IMR-90 (cell line): ENCODE results near the gene LAMA5. TPM values are rescaled to one million over a fixed set of nuclear protein-coding genes. Genes with fewer than 3 reads are reported as not detected.

Experiments used
- ATAC-seq: fragments of 200-7000 bp; cut with Tn5 transposase; 2 replicates; pipeline ENCODE4 v1.9.1; 2020; ENCODE audit warnings: low read depth, mild to moderate bottlenecking, moderate library complexity
- BruUV-seq: library from RNA; stranded (reverse); fragments of 400-500 nt; replicated peaks from 2 replicates; lab custom pipeline; 2021; lab: Mats Ljungman, UMichigan
- CTCF ChIA-PET: fragments of 300-600 bp; formaldehyde crosslinking; extraction: SDS; loops from one replicate; lab custom pipeline; 2021; ENCODE audit warnings: antibody characterized with exemption; lab: Yijun Ruan, JAX
- POLR2A ChIA-PET: fragments of 300-600 bp; sonication (Branson Sonifier 250); formaldehyde crosslinking; loops from one replicate; lab custom pipeline; 2022; ENCODE audit warnings: antibody characterized with exemption; ENCODE audit not compliant: unreplicated experiment; lab: Charles Lee
- DNase-seq: peaks from one replicate; pipeline ENCODE4 v3.0.0; 2013
- H2AFZ ChIP-seq: replicated peaks from 2 replicates; pipeline ENCODE3; 2013; ENCODE audit warnings: low read length, mild to moderate bottlenecking; ENCODE audit not compliant: poor library complexity
- H2AK5ac ChIP-seq: 2 replicates; pipeline ENCODE4 v1.6.1; 2013; ENCODE audit warnings: low read depth, low read length, inconsistent platforms
- H2AK9ac ChIP-seq: replicated peaks from 2 replicates; pipeline ENCODE3; 2013; ENCODE audit warnings: mild to moderate bottlenecking, low read depth, low read length, moderate library complexity; ENCODE audit not compliant: poor library complexity
- H2BK120ac ChIP-seq: 2 replicates; pipeline ENCODE4 v1.6.1; 2013; ENCODE audit warnings: low read depth, low read length, inconsistent platforms
- H2BK15ac ChIP-seq: 3 replicates; pipeline ENCODE4 v1.6.1; 2013; ENCODE audit warnings: low read depth, low read length, inconsistent platforms
- H2BK20ac ChIP-seq: 2 replicates; pipeline ENCODE4 v1.6.1; 2013; ENCODE audit warnings: low read depth, mild to moderate bottlenecking, inconsistent platforms, low read length, moderate library complexity
- H2BK5ac ChIP-seq: 2 replicates; pipeline ENCODE4 v1.6.1; 2013; ENCODE audit warnings: mild to moderate bottlenecking, low read depth, low read length, inconsistent platforms; ENCODE audit not compliant: poor library complexity, severe bottlenecking
- H3K14ac ChIP-seq: replicated peaks from 2 replicates; pipeline ENCODE4 v1.6.1; 2013; ENCODE audit warnings: low read depth, low read length, inconsistent platforms
- H3K18ac ChIP-seq: 2 replicates; pipeline ENCODE4 v1.6.1; 2013; ENCODE audit warnings: low read depth, low read length, control low read depth
- H3K23ac ChIP-seq: 2 replicates; pipeline ENCODE4 v1.6.1; 2013; ENCODE audit warnings: low read depth, low read length, inconsistent platforms
- H3K27ac ChIP-seq: 2 replicates; pipeline ENCODE4 v1.5.1; 2013; ENCODE audit warnings: mild to moderate bottlenecking, control low read depth, low read length; ENCODE audit not compliant: insufficient read depth
- H3K27me3 ChIP-seq: 2 replicates; pipeline ENCODE4 v1.6.1; 2013; ENCODE audit warnings: low read length; ENCODE audit not compliant: control insufficient read depth, insufficient read depth
- H3K36me3 ChIP-seq: 2 replicates; pipeline ENCODE4 v1.6.1; 2013; ENCODE audit warnings: low read length, mixed read lengths; ENCODE audit not compliant: control insufficient read depth, insufficient read depth
- H3K4ac ChIP-seq: 2 replicates; pipeline ENCODE4 v1.6.1; 2013; ENCODE audit warnings: low read depth, low read length, inconsistent platforms
- H3K4me1 ChIP-seq: 2 replicates; pipeline ENCODE4 v1.6.1; 2013; ENCODE audit warnings: low read length, mixed read lengths; ENCODE audit not compliant: control insufficient read depth, insufficient read depth
- H3K4me2 ChIP-seq: 2 replicates; pipeline ENCODE4 v1.6.1; 2013; ENCODE audit warnings: low read depth, mild to moderate bottlenecking, control low read depth, low read length, moderate library complexity
- H3K4me3 ChIP-seq: 2 replicates; pipeline ENCODE4 v1.5.1; 2013; ENCODE audit warnings: low read depth, mild to moderate bottlenecking, control low read depth, low read length, moderate library complexity; ENCODE audit not compliant: insufficient read depth
- H3K56ac ChIP-seq: 2 replicates; pipeline ENCODE4 v1.6.1; 2013; ENCODE audit warnings: low read length, inconsistent platforms; ENCODE audit not compliant: insufficient read depth; ENCODE audit errors: extremely low read depth
- H3K79me1 ChIP-seq, 2 experiments: 2 replicates each; pipeline ENCODE4 v1.6.1; 2013; ENCODE audit warnings: low read length in 2 of 2, inconsistent platforms in 1 of 2, low read depth in 1 of 2
- H3K9ac ChIP-seq: 2 replicates; pipeline ENCODE4 v1.6.1; 2013; ENCODE audit warnings: low read depth, low read length, control low read depth
- H3K9me1 ChIP-seq: 2 replicates; pipeline ENCODE4 v1.6.1; 2013; ENCODE audit warnings: low read length, inconsistent platforms; ENCODE audit not compliant: insufficient read depth
- H3K9me3 ChIP-seq: 2 replicates; pipeline ENCODE4 v1.6.1; 2013; ENCODE audit warnings: low read length; ENCODE audit not compliant: control insufficient read depth, insufficient read depth
- H4K20me1 ChIP-seq: 2 replicates; pipeline ENCODE4 v1.6.1; 2013; ENCODE audit warnings: low read length, inconsistent platforms; ENCODE audit not compliant: insufficient read depth
- H4K5ac ChIP-seq: 2 replicates; pipeline ENCODE4 v1.6.1; 2013; ENCODE audit warnings: mild to moderate bottlenecking, low read depth, low read length, control low read depth
- H4K8ac ChIP-seq, 2 experiments: 2 replicates each; pipeline ENCODE4 v1.6.1; 2013; ENCODE audit warnings: low read depth in 2 of 2, low read length in 2 of 2, control low read depth in 1 of 2, inconsistent platforms in 1 of 2
- H4K91ac ChIP-seq: 2 replicates; pipeline ENCODE4 v1.6.1; 2013; ENCODE audit warnings: low read depth, low read length, inconsistent platforms; ENCODE audit not compliant: insufficient read depth
- BHLHE40 ChIP-seq: fragments of 150-350 bp; IDR thresholded peaks from 2 replicates; pipeline ENCODE4 v1.6.1; 2016; ENCODE audit warnings: mild to moderate bottlenecking, low read depth, low read length
- CEBPB ChIP-seq: IDR thresholded peaks from 2 replicates; pipeline ENCODE4 v1.6.1; 2012; ENCODE audit warnings: low read depth, low read length, improper control_type of control experiment
- CHD1 ChIP-seq: IDR thresholded peaks from 2 replicates; pipeline ENCODE4 v1.6.1; 2012; ENCODE audit warnings: low read depth, low read length, improper control_type of control experiment
- CTCF ChIP-seq: conservative IDR thresholded peaks from 2 replicates; pipeline ENCODE4 v1.5.1; 2012; ENCODE audit warnings: mild to moderate bottlenecking, low read depth, low read length, improper control_type of control experiment
- ELK1 ChIP-seq: fragments of 150-350 bp; IDR thresholded peaks from 2 replicates; pipeline ENCODE4 v1.6.1; 2016; ENCODE audit warnings: low read depth, mild to moderate bottlenecking, low read length, moderate library complexity, borderline replicate concordance
- MAFK ChIP-seq: IDR thresholded peaks from 2 replicates; pipeline ENCODE4 v1.6.1; 2012; ENCODE audit warnings: low read depth, low read length, improper control_type of control experiment
- MAZ ChIP-seq: IDR thresholded peaks from 2 replicates; pipeline ENCODE4 v1.6.1; 2012; ENCODE audit warnings: low read depth, mild to moderate bottlenecking, low read length, improper control_type of control experiment, moderate library complexity, borderline replicate concordance
- MXI1 ChIP-seq: IDR thresholded peaks from 2 replicates; pipeline ENCODE4 v1.6.1; 2012; ENCODE audit warnings: low read depth, mild to moderate bottlenecking, low read length, moderate library complexity, borderline replicate concordance
- POLR2A ChIP-seq: IDR thresholded peaks from 2 replicates; pipeline ENCODE4 v1.6.1; 2012; ENCODE audit warnings: mild to moderate bottlenecking, low read depth, low read length
- RAD21 ChIP-seq: IDR thresholded peaks from 2 replicates; pipeline ENCODE4 v1.6.1; 2012; ENCODE audit warnings: low read length, improper control_type of control experiment
- RFX5 ChIP-seq: IDR thresholded peaks from 2 replicates; pipeline ENCODE4 v1.8.0; 2012; ENCODE audit warnings: low read depth, mild to moderate bottlenecking, low read length, moderate library complexity
- WGBS, 2 experiments: methylation state at CpG; one replicate each; pipeline versions ENCODE4 v1.1.5 to v1.1.7; 2013; ENCODE audit warnings: missing lambda C conversion rate in 2 of 2; ENCODE audit not compliant: insufficient read length in 1 of 2; ENCODE audit errors: extremely low coverage in 2 of 2; 5-methylcytosine and 5-hydroxymethylcytosine counted together
- dilution Hi-C: fragments of 300-500 bp; cut with HindIII; formaldehyde crosslinking; loops from one replicate; pipeline ENCODE4 v1.14.3; 2018; ENCODE audit warnings: low sequenced_read_pairs; ENCODE audit not compliant: unreplicated experiment
- in situ Hi-C: fragments of 300-500 bp; cut with MboI; formaldehyde crosslinking; loops from 3 replicates; pipeline ENCODE4 v1.14.3; 2019; ENCODE audit warnings: low sequenced_read_pairs, inconsistent platforms, mixed read lengths
- intact Hi-C: fragments of 100-400 bp; cut with micrococcal nuclease; formaldehyde crosslinking; loops from 2 replicates; pipeline ENCODE4 v1.10.0; 2022
- polyA plus RNA-seq, 3 experiments: library from polyadenylated mRNA; depleted of rRNA; stranded (reverse); fragments of >200 nt; gene quantifications; 2 replicates each; pipeline ENCODE4 v1.2.3, GENCODE V29; 2012; ENCODE audit warnings: low replicate concordance in 1 of 3
- total RNA-seq: library from RNA; depleted of rRNA; stranded (reverse); fragments of >200 nt; gene quantifications from 2 replicates; pipeline ENCODE4 v1.2.3, GENCODE V29; 2012
- TF ChIP-seq, protein P1 (sequence below): fragments of 150-350 bp; IDR thresholded peaks from 2 replicates; pipeline ENCODE4 v1.6.1; 2017; ENCODE audit warnings: mild to moderate bottlenecking, antibody characterized with exemption, low read length, low read depth

The LAMA5 gene
- total and polyA plus RNA-seq, 2 of the 4 experiments (the other 2 are of a cell fraction) = 0.90 to 7.3 TPM

GRCh38 chr20:62336329-62336728 is 30.8 kb downstream of the LAMA5 start:
- Histone ChIP-seq H3K79me1 (no peaks in the 10 kb centered on the region), H3K36me3 (peaks cover 27% of the 10 kb centered on the region; the same call in 1 of the 2 replicates), H4K20me1 (no peaks in the 10 kb centered on the region; the same call in 1 of the 2 replicates), H3K9ac (no peak overlapping the region), H2BK15ac (no peak overlapping the region), H4K8ac (no peak overlapping the region), H2BK120ac (no peak overlapping the region), H2AK5ac (no peak overlapping the region), H3K27me3 (no peaks in the 10 kb centered on the region), H3K4me3 (no peak overlapping the region), H2AK9ac (no peak overlapping the region), H3K56ac (no peak overlapping the region), H4K5ac (no peak overlapping the region), H3K4me1 (no peaks in the 10 kb centered on the region), H3K4me2 (no peak overlapping the region), H3K23ac (no peak overlapping the region), H3K9me1 (no peaks in the 10 kb centered on the region), H3K14ac (no peak overlapping the region), H3K27ac (no peak overlapping the region), H4K91ac (no peak overlapping the region), H3K18ac (no peak overlapping the region), H2BK20ac (no peak overlapping the region), H2AFZ (no peak overlapping the region), H2BK5ac (no peak overlapping the region), H3K4ac (no peak overlapping the region), H3K9me3 (peaks cover 1% of the 10 kb centered on the region)
- ATAC-seq = no peak
- no peak for DNase-seq
- no CpG with 5 or more reads among the region's 11 CpGs for WGBS, 2 experiments
- in situ Hi-C loops (no loop called here), dilution Hi-C loops (no loop called here), intact Hi-C loops (no loop called here)
- CTCF ChIA-PET = no interaction called here
- POLR2A ChIA-PET = no interaction called here
- TF ChIP-seq, protein P1, sequence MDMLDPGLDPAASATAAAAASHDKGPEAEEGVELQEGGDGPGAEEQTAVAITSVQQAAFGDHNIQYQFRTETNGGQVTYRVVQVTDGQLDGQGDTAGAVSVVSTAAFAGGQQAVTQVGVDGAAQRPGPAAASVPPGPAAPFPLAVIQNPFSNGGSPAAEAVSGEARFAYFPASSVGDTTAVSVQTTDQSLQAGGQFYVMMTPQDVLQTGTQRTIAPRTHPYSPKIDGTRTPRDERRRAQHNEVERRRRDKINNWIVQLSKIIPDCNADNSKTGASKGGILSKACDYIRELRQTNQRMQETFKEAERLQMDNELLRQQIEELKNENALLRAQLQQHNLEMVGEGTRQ = no peak
- no peak for TF ChIP-seq CTCF
- TF ChIP-seq CEBPB = no peak
- no peak for TF ChIP-seq RFX5
- no peak for TF ChIP-seq MXI1
- TF ChIP-seq CHD1 = no peak
- TF ChIP-seq MAFK = no peak
- no peak for TF ChIP-seq BHLHE40
- no peak for TF ChIP-seq POLR2A
- no peak for TF ChIP-seq RAD21
- TF ChIP-seq MAZ = no peak
- no peak for TF ChIP-seq ELK1
- no TSS peak for BruUV-seq
